ENCODE data around the gene ADAM15. TPM values are rescaled to one million over a fixed set of nuclear protein-coding genes. Genes with fewer than 3 reads are reported as not detected.
A peak's percentile ranks its signal among the peaks of the same experiment; 100 is the strongest.

ADAM15 gene
- total RNA-seq, 6 experiments from 2014 or later = 16.2 to 33.9 (median 26.4) TPM

GRCh38 chr1:155026588-155026987 is 24.5 kb upstream of the ADAM15 start:
- DNase-seq = no peak
- Histone ChIP-seq H3K9me3 (no peaks in the 10 kb centered on the region), H3K36me3 (no peaks in the 10 kb centered on the region), H3K4me1 (peaks cover 0 to 23% (median 2%) of the 10 kb centered on the region in 4 donors), H3K4me3 (no peak overlapping the region), H3K27me3 (no peaks in the 10 kb centered on the region), H3K27ac (no peak overlapping the region)
- intact Hi-C loops (cut with DNase I) = no loop called here
- peak in 1 of 4 donors; percentile 64 for ATAC-seq
- WGBS (ENCODE audit: insufficient coverage, low coverage, low lambda C conversion rate, missing lambda C conversion rate) = 88% methylated on average over 6 of the region's 6 CpGs
- no peak for TF ChIP-seq CTCF (IDR thresholded peaks at IDR 0.05)
- no peak for TF ChIP-seq POLR2A (IDR thresholded peaks at IDR 0.05)

GRCh38 chr1:155029513-155030242 is 21.4 kb upstream of the ADAM15 start:
- H3K36me3 ChIP-seq = no peaks in the 10 kb centered on the region
- no peak for DNase-seq
- no peak overlapping the region for H3K4me3 ChIP-seq
- no peak for ATAC-seq
- intact Hi-C loops (cut with DNase I) = no loop called here
- no peaks in the 10 kb centered on the region for H3K9me3 ChIP-seq
- no peak overlapping the region for H3K27ac ChIP-seq
- H3K4me1 ChIP-seq = peaks cover 0 to 9% (median 2%) of the 10 kb centered on the region in 4 donors
- no peak for TF ChIP-seq POLR2A (IDR thresholded peaks at IDR 0.05)
- TF ChIP-seq CTCF (IDR thresholded peaks at IDR 0.05) = no peak
- no peaks in the 10 kb centered on the region for H3K27me3 ChIP-seq
- 73% methylated on average over 3 of the region's 16 CpGs for WGBS (ENCODE audit: insufficient coverage, low coverage, low lambda C conversion rate, missing lambda C conversion rate)

- Histone ChIP-seq H3K27ac (no peak overlapping the region), H3K36me3 (no peaks in the 10 kb centered on the region), H3K9me3 (no peaks in the 10 kb centered on the region), H3K4me1 (peaks cover 0 to 4% (median 0%) of the 10 kb centered on the region in 4 donors), H3K4me3 (no peak overlapping the region), H3K27me3 (no peaks in the 10 kb centered on the region)
- no peak for ATAC-seq
- no peak for TF ChIP-seq CTCF (IDR thresholded peaks at IDR 0.05)
- TF ChIP-seq POLR2A (IDR thresholded peaks at IDR 0.05) = no peak
- intact Hi-C loops (cut with DNase I) = no loop called here
- DNase-seq = no peak
- WGBS (ENCODE audit: insufficient coverage, low coverage, low lambda C conversion rate, missing lambda C conversion rate) = no CpG with 5 or more reads among the region's 15 CpGs
Observed at GRCh38 chr1:155030243-155030795, 20.8 kb upstream of the ADAM15 start.

- no peak for TF ChIP-seq POLR2A (IDR thresholded peaks at IDR 0.05)
- TF ChIP-seq CTCF (IDR thresholded peaks at IDR 0.05) = no peak
- Histone ChIP-seq H3K36me3 (no peaks in the 10 kb centered on the region), H3K4me1 (no peaks in the 10 kb centered on the region), H3K27ac (no peak overlapping the region), H3K9me3 (no peaks in the 10 kb centered on the region), H3K4me3 (no peak overlapping the region), H3K27me3 (no peaks in the 10 kb centered on the region)
- ATAC-seq (no peak), DNase-seq (no peak)
- WGBS (ENCODE audit: insufficient coverage, low coverage, low lambda C conversion rate, missing lambda C conversion rate) = 84% methylated on average over 7 of the region's 11 CpGs
- intact Hi-C loops (cut with DNase I) = no loop called here
Observed at GRCh38 chr1:155030899-155031298, 20.2 kb upstream of the ADAM15 start.

All from right lobe of liver (tissue), 6 donors.